ENCODE measurements around the gene LRRK2.
"Not testable (repeated sequence)": the region's sequence is repeated elsewhere in the genome, so short reads cannot be mapped to it uniquely, and the experiment has no call there.

Gene LRRK2

DNA sequence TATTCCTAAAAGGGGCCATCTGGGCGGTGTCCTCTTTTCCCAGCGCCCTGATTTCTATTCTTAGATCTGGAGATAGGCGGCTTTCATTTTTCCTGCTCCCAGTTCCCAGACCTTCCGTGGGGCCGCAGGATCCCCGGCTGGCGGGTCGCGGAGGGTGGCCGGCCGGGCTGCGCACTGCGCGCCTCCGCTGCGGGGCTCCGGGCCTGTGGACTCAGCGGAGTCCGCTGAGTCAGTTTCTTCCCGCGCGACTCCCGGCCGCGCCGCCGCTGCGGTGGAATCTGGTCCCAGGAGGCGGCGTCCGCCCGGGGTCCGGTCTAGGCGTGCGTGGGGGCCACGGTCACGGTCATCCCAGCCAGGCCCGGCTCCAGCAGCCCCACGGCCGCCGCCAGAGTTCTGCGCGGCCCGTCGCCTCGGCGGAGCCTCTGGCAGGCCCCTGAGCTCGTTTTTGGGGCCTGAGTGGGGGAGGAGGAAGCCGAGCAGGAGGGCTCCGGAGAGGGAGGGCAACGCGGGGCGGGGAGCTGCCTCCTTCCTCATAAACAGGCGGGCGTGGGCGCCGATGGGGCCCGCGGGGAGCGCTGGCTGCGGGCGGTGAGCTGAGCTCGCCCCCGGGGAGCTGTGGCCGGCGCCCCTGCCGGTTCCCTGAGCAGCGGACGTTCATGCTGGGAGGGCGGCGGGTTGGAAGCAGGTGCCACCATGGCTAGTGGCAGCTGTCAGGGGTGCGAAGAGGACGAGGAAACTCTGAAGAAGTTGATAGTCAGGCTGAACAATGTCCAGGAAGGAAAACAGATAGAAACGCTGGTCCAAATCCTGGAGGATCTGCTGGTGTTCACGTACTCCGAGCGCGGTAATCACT is at the start of gene LRRK2:
TSS of gene LRRK2 (plus strand) at position 559 of the 853 bp plus-strand sequence. CDS start at position 694, 135 bp downstream.
- peak; percentile 57 for DNase-seq

DNA sequence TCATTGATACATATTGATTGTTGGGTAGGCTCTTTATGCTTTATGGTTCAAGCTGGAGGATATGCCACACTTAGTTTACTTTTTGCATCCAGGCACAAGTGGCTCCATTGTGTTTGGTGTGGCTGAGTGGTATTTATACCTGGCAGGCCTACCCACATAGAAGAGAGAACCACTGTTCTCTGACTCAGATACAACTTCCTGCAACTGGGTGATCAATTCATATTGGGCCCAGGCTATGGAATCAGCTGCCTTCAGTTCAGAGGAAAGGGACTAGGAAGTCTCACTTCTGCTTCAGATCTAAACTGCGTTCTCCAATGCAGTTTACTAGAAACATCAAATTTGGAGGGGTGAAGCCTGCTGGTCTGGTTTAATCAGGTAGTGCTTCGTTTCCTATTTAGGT is 49.8 kb upstream of the LRRK2 start:
- no peak for DNase-seq

DNA sequence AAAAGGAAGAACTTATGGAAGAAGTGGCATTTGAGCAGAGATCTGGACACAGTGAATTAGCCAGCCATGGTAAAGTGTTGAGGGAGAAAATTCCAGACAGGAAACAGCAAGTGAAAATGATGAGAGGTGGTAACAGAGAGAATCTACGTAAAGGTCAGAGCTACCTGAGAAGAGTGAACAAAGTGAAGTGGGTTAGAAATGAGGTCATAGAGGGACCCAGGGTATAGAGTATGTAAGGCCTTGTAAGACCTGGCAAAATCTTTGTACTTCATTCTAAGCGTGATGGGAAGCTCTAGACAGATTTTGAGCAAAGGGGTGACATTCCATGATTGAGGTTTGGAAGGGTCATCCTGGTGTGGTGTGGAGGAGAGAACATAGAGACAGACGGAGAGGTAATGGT is 49.3 kb upstream of the LRRK2 start:
- no peak for DNase-seq

DNA sequence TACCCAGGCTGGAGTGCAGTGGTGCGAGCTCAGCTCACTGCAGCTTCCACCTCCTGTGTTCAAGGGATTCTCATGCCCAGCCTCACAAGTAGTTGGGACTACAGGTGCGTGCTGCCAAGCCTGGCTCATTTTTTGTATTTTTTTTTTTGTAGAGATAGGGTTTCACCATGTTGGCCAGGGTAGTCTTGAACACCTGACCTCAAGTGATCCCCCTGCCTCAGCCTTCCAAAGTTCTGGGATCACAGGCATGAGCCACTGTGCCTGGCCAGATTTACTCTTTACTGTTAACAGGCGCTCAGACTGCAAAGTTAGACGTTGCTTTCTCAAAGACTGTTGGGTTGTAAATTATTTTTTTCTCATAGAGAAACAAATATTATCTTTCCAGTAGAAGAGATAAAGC is 46.1 kb upstream of the LRRK2 start:
- no peak for DNase-seq

DNA sequence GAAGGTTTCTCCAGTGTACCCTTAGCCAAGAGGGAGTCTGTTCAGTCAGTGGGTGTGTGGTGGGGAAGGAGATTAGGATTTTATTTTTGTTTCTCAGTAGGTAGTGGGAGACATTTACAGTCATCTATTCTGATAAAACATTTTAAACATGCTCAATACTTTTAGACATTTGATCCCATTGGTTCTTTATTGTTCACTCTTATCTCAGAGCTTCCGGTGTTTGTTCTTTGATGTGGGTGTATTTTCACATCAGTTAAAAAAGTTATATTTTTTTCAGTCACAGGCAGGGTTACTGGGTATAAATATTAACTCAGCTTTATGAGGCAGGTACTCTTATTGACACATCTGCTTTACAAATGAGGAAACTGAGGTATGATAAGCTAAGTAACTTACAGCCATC is 43.3 kb upstream of the LRRK2 start:
- DNase-seq: no peak

DNA sequence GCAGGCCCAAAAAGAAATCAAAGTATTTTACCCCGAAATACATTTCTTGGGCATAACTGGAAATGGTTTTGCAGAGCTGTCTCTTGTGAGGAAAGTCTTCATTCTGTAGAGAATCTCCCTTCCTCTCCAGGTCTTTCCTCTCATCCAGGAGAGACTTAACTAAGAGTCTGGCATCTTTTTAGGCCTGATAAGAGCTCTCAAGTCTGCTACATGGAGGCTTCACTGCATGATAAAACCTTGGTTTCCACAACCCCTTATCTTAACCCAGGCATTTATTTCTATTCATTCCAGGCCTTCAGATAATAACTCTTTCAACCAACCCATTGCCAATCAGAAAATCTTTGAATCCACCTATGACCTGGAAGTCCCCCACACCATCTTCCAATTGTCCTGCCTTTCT is 41.1 kb upstream of the LRRK2 start:
- DNase-seq: no peak

DNA sequence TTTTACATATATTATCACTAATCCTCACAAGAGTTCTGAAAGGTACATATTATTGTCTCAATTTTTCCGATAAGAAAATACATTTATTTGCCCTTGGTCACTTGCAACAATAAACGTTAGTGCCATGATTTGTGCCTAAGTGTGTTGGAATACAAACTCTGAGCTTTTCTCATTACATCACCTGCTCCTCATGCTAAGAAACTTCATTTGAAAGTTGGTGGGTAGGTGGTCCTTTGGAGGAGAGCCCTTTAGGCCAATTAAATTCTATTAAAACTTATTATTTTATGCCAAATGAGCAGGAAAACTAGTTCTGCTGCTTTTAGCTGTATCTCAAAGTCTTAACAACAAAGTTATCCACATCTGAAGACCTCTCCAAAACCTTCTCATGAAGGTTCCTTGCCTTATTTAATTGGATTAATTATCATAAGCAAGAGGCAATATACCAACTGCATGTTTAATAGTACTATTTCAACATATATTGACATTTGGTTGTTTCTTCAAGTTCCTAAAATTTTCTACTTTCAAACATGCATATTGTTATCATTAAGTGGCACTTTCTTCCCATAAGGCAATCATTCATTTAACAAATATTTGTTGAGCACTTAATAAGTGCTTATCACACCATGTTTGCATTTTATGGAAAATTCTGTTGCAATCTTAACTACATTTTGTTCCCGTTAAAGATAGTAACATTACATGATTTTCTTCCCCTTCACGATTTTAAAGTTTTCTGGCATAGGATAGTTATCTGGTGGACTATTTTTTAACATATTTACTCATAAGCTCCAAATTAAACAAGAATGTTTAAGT is 40.1 kb upstream of the LRRK2 start:
- no peak for DNase-seq

DNA sequence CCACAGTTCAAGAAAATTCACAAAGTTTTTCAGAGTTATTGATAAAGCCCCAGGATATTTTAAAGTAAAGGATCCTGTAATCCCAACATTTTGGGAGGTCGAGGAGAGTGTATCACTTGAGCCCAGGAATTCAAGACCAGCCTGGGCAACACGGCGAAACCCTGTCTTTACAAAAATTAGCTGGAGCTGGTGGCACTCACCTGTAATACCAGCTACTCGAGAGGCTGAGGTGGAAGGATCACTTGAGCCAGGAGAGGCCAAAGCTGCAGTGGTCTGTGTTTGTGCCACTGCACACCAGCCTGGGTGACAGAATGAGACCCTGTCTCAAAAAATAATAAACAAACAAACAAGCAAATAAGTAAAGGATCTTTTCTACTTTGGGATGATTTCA is 39.5 kb upstream of the LRRK2 start:
- no peak for DNase-seq

DNA sequence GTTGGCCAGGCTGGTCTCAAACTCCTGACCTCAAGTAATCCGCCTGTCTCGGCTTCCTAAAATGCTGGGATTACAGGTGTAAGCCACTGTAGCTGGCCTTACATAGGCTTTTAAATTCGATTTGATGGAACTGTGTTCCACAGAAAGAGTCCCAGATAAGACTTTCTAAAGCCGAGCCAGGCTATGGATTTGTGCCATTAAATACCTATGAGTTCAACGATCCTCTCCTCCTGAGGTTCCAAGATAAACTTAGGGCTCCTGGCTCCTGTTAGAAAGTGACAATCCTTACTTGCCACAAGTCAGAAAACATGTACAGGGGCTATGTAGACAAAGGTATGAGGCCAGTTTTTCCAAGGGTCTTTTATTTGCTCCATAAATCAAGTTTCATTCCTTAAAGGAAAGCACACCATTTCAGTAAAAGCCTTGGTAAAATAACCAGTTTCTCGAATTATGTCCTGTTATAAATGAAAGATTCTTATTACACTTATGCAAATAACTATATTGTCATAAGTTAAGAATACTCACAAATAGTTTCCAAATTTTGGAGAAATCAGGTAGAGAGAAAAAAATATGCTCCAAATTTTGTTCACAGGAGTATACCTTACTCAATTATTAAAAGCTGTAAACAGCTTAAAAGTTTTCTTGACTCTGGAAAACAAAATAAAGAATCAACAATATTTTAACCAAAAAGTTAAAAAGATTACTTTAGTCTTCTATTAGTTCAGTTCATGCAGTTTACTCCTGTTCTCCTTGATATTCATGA is 36.1 kb upstream of the LRRK2 start:
- DNase-seq: no peak

DNA sequence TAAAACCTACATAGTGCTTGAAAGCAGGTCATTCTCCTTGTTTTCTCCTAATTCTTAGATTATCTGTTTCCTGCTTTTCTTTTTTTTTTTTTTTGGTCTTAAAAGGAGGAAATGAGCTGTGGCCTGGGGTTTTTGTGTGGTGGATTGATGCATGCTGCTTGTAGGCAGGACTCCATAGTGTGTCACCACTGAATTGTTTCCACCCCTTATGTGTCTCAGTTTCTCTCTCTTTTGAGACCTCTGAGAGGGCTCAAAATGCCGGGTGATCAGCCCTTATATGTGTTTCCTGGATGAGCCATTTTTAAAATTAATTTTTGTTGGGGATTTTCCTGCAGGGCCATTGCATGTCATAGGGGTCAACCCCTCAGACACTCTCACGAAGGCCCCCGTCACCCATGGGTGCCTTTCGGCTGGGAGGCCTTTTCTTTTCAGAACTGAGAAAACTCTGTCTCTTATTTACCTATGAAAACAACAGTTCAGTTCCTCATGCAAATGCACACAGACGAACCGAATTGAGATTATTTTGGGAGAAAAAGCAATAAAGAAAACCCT is 32.0 kb upstream of the LRRK2 start:
- no peak for DNase-seq

DNA sequence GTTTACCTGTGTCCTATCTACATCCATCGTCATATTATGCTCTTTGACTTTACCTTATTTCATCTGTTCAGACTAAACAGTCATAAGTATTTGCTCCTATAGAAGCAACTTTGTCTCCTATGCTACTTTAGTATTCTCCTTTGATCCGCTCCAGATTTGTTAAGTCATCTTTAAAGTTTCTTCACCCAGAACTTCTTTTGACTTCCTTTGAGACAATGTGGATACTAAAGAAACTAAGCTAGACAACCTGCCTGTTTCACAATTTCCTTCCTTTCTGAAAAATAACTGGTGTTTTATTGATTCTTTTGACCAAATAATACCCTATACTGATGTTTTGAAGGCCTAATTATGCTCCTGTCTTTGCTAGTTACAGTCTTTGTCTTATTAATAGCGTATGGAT is 30.0 kb upstream of the LRRK2 start:
- no peak for DNase-seq

DNA sequence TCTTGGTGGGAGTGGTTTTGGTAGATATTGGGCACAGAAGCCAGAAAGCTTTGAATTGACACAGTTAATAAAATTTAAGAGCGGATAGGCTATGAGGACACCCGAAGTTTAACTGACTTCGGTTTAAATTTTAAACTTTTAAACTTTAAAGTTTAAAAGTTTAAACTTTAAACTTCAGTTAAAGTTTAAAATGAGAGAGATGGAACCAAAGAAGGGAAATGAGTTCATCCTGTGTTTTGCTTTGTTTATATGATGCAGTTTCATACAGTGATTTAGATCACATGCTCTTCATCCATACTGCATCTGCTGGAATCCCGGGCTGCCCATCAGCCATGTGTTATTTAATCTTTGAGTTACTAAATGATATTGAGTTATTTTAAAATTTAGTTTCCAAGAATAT is 27.2 kb upstream of the LRRK2 start:
- no peak for DNase-seq

DNA sequence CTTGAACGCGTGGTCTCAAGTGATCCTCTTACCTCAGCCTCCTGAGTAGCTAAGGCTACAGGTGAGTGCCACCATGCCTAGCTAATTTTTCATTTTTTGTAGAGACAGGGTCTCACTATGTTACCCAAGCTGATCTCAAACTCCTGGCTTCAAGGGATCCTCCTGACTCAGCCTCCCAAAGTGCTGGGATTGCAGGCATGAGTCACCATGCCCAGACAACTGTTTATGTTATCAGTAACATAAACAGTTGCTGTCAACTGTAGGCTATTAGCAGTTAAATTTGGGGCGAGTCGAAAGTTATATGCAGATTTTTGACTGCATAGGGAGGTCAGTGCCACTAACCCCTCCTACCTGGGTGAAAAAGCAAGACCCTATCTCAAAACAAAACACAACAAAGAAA is 26.2 kb upstream of the LRRK2 start:
- DNase-seq: no peak

DNA sequence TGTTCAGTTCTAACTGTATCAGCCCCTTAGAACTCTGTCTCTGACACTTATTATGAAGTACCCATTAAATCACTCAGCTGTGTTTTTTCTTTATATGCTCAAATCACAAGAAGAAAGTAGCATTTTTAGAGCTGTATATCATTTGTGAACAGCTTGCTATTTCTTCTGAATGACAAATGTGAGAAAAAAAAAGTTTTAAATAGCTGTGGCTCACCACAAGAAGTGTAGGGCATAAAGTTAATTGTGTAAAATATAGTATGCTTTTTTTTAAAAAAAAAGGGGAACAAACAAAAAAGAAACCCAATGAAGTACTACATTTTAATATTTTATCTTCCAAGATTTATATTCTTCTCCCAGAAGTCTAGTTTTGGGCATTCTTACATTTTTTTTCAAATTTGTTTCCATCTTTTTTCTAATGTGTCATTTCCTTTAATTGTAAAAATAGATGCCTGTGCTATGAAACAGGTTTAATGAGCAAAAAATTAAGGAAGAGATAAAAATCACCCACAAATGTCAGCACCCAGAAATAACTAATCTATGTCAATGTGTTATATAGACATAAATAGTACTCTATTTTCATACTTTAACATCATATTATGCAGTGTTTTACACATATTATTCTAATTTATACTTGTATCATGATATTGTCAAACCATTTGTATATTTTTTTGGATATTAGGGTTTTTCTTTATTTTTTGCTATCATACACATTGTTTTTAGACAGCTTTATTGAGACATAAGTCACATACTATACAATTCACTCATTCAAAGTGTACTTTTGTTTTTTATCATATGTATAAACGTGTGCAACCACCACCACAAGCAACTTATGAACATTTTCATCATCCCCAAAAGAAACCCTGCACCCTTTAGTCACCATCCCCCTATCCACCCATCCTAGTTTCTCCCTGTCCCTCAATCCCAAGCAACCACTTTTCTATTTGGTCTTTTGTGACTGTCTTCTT is 22.4 kb upstream of the LRRK2 start:
- DNase-seq: no peak

DNA sequence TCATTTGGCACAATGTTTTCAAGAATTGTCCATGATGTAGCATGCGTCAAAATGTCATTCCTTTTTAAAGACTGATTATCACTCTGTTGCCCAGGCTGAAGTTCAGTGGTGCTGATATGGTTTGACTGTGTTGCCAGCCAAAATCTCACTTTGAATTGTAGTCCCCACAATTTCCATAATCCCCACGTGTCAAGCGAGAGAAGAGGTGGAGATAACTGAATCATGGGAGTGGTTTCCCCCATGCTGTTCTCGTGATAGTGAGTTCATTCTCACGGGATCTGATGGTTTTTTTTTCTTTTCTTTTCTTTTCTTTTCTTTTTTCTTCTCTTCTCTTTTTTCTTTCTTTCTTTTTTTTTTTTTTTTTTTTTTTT is 21.8 kb upstream of the LRRK2 start:
- DNase-seq: no peak

DNA sequence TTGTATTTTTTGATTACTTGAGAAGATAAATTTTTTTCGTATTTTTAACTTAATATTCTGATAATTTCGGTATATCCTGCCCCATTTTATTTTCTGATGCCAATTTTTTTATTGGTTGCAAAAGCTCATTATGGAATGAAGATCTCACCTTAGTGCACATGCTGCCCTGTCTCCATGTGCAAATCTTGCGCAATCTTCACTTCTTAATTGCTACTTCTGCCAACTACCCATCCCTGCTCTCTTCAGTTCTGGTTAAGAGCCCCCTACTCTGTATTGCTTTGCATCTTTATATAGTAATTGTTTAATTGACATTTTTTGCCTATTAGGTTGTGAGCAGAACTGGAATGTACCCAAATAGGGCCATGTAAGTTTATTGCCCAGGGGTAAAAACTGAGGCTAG is 20.5 kb upstream of the LRRK2 start:
- no peak for DNase-seq

DNA sequence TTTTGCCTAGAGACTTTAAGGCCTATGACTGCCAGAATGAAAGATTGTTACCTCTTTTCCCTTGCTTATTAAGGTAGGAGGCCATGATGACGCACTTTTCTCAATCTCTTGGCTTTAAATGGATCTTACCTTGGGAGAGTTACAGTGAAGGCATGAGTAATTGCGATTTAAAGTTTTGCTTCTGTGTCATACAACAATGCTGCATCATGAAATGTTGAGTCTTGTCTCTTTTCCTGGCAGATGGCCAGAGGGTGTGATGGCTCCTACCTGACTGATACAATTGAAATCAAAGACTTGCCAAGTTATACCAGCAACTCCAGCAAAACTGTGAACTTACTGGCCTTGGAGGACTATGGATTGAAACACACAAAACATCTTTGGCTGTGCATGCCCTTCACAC is 17.2 kb upstream of the LRRK2 start:
- DNase-seq: no peak

DNA sequence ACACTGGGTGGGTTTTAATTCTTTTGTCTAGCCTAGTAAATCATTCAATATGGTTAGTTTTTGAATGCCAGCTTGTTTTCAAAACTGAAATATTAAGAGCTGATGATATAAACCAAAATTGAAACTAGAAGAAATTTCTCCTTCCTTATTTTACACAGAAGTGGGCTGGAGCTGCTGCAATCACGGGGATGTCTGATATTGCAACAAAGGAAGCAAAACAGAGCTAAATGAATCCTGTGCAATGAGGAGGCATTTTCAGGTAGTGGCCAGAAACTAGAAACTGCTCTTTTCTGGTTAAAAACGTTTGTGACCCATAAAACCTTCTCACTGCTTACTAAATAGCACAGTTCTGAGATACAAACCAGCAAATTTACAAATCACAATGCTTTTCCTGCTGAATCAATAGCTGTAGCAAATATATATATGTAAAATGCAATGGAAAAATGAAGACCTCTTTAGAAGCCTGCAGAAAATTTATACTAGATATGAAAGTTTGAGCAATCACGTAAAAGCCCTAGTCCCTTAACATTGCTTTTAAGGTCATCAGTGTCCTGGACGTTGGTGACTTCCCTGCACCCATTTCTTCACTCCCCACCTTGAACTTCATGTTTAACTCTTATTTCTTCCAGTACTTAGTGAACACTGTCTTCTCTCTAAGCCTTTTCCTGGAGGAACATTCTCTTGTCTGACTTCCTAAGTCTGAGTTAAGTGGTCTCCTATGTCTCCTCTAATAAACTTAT is 15.9 kb upstream of the LRRK2 start:
- no peak for DNase-seq

DNA sequence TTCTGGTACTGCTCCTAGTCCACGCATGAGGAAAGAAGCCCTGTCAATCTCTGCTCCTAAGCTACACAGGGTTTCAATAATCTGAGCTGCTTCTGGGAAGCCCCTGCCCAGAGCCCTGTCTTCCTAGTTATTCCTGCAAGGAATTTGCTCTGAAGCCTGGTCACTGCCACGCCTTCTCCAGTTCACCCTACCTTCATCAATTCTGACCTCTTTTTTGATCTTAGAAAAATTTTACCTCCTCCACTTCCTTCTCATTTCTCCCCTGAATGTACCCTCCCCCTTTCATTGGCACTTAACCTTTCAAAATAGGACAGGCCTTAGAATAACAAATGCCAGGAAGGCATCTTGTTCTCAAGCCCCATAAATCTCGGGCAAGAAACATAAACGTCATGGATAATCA is 14.9 kb upstream of the LRRK2 start:
- no peak for DNase-seq

DNA sequence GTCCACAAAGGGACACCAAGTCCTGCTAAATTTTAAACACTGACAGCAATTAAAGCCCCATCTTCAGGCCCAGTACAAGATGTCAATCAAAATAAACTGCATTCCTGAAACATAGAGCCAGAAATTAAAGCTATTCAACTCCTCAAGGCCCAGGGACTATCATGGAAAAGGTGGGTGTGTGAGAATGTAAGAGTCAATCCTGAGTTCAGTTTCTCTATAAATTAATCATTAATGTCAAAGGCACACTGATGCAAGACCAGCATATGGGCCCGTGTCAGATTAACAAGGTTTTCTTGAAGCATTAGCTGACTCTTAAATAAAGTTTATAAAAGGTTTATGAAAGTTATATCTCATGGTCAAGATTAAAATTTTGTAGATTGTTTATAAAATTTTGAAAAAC is 13.6 kb upstream of the LRRK2 start:
- DNase-seq: not testable (repeated sequence)

DNA sequence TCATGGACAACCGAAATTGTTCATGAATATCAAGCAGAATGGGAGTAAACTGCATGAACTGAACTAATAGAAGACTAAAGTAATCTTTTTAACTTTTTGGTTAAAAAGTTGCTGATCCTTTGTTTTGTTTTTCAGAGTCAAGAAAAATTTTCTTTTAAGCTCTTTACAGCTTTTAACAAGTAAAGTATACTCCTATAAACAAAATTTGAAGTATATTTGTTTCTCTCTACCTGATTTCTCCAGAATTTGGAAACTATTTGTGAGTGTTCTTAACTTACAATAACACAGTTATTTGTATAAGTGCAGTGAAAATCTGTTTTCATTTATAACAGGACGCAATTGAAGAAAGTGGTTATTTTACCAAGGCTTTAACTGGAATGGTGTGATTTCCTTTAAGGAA is 12.2 kb upstream of the LRRK2 start:
- DNase-seq: no peak
